Loucy (cell line): ENCODE results near the gene AGBL1.

Source experiments
- H2AFZ ChIP-seq: fragments of 200-600 bp; sonication (generic); 2 replicates; pipeline ENCODE4 v1.6.0; 2016; ENCODE audit warnings: antibody characterized with exemption, mild to moderate bottlenecking, low read length, moderate library complexity
- H3F3A ChIP-seq: fragments of 200-600 bp; 2 replicates; pipeline ENCODE4 v1.6.0; 2016; ENCODE audit warnings: antibody characterized with exemption, low read depth, mild to moderate bottlenecking
- H3K27me3 ChIP-seq: fragments of 200-600 bp; sonication (generic); 2 replicates; pipeline ENCODE4 v1.6.1; 2014; ENCODE audit warnings: low read length, mild to moderate bottlenecking; ENCODE audit not compliant: insufficient read depth, poor library complexity, severe bottlenecking
- H3K36me3 ChIP-seq: fragments of 200-600 bp; sonication (generic); 2 replicates; pipeline ENCODE4 v1.6.1; 2016; ENCODE audit warnings: low read length; ENCODE audit not compliant: insufficient read depth
- H3K4me1 ChIP-seq: fragments of 200-600 bp; sonication (generic); 2 replicates; pipeline ENCODE4 v1.5.1; 2014; ENCODE audit warnings: low read length, mild to moderate bottlenecking; ENCODE audit not compliant: insufficient read depth, poor library complexity, severe bottlenecking
- H3K4me2 ChIP-seq: fragments of 200-600 bp; sonication (generic); 2 replicates; pipeline ENCODE4 v1.6.0; 2014; ENCODE audit warnings: antibody characterized with exemption, low read length, low read depth, mild to moderate bottlenecking; ENCODE audit not compliant: poor library complexity, severe bottlenecking
- H3K4me3 ChIP-seq: fragments of 200-600 bp; sonication (generic); 2 replicates; pipeline ENCODE4 v1.5.1; 2014; ENCODE audit warnings: low read length, mild to moderate bottlenecking, mixed read lengths; ENCODE audit not compliant: poor library complexity, severe bottlenecking
- H3K79me2 ChIP-seq: fragments of 200-600 bp; sonication (generic); 2 replicates; pipeline ENCODE4 v1.6.1; 2014; ENCODE audit warnings: low read length; ENCODE audit not compliant: insufficient read depth
- H3K9ac ChIP-seq: fragments of 200-600 bp; sonication (generic); 2 replicates; pipeline ENCODE4 v1.6.0; 2014; ENCODE audit warnings: mild to moderate bottlenecking, low read depth, low read length, moderate library complexity; ENCODE audit not compliant: poor library complexity, severe bottlenecking
- H3K9me2 ChIP-seq: fragments of 200-600 bp; sonication (generic); replicated peaks from 2 replicates; pipeline ENCODE4 v1.6.1; 2016; ENCODE audit warnings: low read depth, low read length, mixed read lengths
- H3K9me3 ChIP-seq: fragments of 200-600 bp; sonication (generic); 2 replicates; pipeline ENCODE4 v1.6.1; 2014; ENCODE audit warnings: mild to moderate bottlenecking, antibody characterized with exemption, low read length, low read depth; ENCODE audit not compliant: insufficient read depth
- H4K20me1 ChIP-seq: fragments of 200-600 bp; sonication (generic); 2 replicates; pipeline ENCODE4 v1.6.0; 2014; ENCODE audit warnings: antibody characterized with exemption, low read length, mild to moderate bottlenecking; ENCODE audit not compliant: insufficient read depth, poor library complexity, severe bottlenecking
- EZH2phosphoT487 ChIP-seq: fragments of 200-600 bp; IDR thresholded peaks from 2 replicates; pipeline ENCODE4 v1.6.1; 2018; ENCODE audit warnings: antibody characterized with exemption, mild to moderate bottlenecking, moderate library complexity, borderline replicate concordance
- TF ChIP-seq, protein P1 (sequence below): fragments of 200-600 bp; sonication (generic); conservative IDR thresholded peaks from 2 replicates; pipeline ENCODE4 v1.5.1; 2014; ENCODE audit warnings: mild to moderate bottlenecking, antibody characterized with exemption, low read length

AGBL1 gene

DNA sequence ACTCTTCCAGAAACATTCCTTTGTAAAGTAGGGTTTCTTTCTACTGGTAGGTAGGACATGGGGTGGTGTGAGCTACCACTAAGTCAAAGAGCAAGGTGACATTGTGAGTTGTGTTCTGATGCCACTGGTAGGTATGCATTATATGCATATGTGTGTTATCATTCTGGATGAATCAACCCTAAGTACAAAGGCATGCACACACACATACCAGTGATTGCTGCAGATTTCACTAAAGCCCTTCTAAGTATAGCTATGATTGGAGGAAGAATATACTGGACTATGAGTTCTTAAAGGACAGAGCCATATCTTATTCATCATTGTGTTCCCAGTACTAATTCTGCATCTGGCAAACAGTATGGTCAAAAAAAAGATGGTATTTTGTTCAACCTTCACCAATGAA is 646.0 kb downstream of the AGBL1 start:
- Histone ChIP-seq H3K79me2 (no peaks in the 10 kb centered on the region), H2AFZ (no peak overlapping the region), H3K4me3 (no peak overlapping the region), H3K4me2 (no peak overlapping the region), H3K9ac (no peak overlapping the region), H3K9me3 (no peaks in the 10 kb centered on the region), H3F3A (no peaks in the 10 kb centered on the region), H3K9me2 (no peaks in the 10 kb centered on the region), H4K20me1 (no peaks in the 10 kb centered on the region), H3K27me3 (no peaks in the 10 kb centered on the region), H3K4me1 (no peaks in the 10 kb centered on the region), H3K36me3 (no peaks in the 10 kb centered on the region)
- TF ChIP-seq, protein P1, sequence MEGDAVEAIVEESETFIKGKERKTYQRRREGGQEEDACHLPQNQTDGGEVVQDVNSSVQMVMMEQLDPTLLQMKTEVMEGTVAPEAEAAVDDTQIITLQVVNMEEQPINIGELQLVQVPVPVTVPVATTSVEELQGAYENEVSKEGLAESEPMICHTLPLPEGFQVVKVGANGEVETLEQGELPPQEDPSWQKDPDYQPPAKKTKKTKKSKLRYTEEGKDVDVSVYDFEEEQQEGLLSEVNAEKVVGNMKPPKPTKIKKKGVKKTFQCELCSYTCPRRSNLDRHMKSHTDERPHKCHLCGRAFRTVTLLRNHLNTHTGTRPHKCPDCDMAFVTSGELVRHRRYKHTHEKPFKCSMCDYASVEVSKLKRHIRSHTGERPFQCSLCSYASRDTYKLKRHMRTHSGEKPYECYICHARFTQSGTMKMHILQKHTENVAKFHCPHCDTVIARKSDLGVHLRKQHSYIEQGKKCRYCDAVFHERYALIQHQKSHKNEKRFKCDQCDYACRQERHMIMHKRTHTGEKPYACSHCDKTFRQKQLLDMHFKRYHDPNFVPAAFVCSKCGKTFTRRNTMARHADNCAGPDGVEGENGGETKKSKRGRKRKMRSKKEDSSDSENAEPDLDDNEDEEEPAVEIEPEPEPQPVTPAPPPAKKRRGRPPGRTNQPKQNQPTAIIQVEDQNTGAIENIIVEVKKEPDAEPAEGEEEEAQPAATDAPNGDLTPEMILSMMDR = no peak
- TF ChIP-seq EZH2phosphoT487 = no peak

DNA sequence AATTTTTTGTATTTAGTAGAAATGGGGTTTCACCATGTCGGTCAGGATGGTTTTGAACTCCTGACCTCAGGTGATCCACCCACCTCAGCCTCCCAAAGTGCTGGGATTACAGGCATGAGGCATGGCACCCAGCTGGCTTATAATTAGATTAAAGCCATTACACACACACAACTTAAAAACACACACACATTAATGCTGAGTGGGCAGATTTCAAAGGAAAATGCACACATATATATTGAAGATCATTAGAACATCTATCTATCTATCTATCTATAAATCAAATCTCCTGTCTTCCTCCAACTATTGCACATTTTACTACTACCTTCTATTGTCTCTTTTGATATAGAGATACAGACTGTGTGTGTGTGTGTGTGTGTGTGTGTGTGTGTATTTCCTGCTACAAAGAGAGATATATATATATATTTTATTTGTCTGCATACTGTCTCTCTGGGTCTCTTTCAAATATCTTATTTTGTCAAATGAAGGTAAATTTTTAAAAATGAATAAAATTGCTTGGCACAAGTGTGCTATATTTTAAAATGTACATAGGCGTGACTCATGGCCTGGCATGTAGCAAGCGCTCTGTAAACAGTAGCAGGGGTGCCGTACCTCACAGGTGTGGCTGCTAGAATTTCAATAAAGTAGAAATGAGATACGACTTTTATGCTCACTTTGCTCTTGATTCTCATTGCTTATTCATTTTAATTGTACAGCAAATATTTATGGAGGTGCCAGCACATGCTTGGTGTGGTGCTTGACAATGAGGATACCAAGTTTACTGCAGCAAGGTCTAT is 655.8 kb downstream of the AGBL1 start:
- Histone ChIP-seq H3K4me1 (no peaks in the 10 kb centered on the region), H3K79me2 (no peaks in the 10 kb centered on the region), H3K9me3 (no peaks in the 10 kb centered on the region), H3K27me3 (no peaks in the 10 kb centered on the region), H2AFZ (no peak overlapping the region), H3K9me2 (no peaks in the 10 kb centered on the region), H3K36me3 (no peaks in the 10 kb centered on the region), H3K4me3 (no peak overlapping the region), H3K9ac (no peak overlapping the region), H3F3A (no peaks in the 10 kb centered on the region), H3K4me2 (no peak overlapping the region), H4K20me1 (no peaks in the 10 kb centered on the region)
- TF ChIP-seq, protein P1 = no peak
- no peak for TF ChIP-seq EZH2phosphoT487

DNA sequence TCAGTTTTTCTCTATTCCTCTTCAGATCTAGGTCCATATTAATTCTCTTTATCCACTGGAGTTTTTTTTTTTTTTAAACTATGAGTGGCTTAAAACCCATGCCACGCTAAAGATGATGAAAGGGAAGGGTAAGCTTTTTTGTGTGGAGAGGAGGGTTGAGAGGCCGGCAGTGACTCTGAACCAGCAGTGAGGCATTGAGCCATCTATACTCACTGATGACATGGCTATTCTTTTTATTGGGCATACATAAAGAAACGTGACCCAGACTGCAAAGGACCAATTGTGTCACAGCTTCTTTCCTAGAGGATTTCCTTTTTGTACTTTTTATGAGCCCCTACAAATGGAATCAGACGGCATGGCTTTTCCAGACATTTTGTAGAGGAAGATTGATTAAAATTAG is 662.2 kb downstream of the AGBL1 start:
- TF ChIP-seq EZH2phosphoT487 = no peak
- H3K79me2 ChIP-seq = no peaks in the 10 kb centered on the region

More for the DNA sequence above, 662.2 kb downstream of the AGBL1 start:
- H4K20me1 ChIP-seq = no peaks in the 10 kb centered on the region
- no peak overlapping the region for H2AFZ ChIP-seq
- no peak overlapping the region for H3K9ac ChIP-seq
- H3F3A ChIP-seq = no peaks in the 10 kb centered on the region
- no peaks in the 10 kb centered on the region for H3K36me3 ChIP-seq
- no peaks in the 10 kb centered on the region for H3K27me3 ChIP-seq
- no peaks in the 10 kb centered on the region for H3K9me2 ChIP-seq
- no peak overlapping the region for H3K4me3 ChIP-seq
- no peaks in the 10 kb centered on the region for H3K4me1 ChIP-seq
- no peak overlapping the region for H3K4me2 ChIP-seq
- H3K9me3 ChIP-seq = no peaks in the 10 kb centered on the region
